GM12878 (cell line): ENCODE measurements around the gene ODAD2. TPM values are rescaled to one million over a fixed set of nuclear protein-coding genes. Genes with fewer than 3 reads are reported as not detected.

Experiments
- ATAC-seq: fragments of 200-7000 bp; cut with Tn5 transposase; 3 replicates; pipeline ENCODE4 v1.9.1; 2020; ENCODE audit warnings: mild to moderate bottlenecking, moderate library complexity
- BruUV-seq: library from RNA; stranded (reverse); fragments of 400-500 nt; replicated peaks from 2 replicates; lab custom pipeline; 2021; lab: Mats Ljungman, UMichigan
- CTCF ChIA-PET: fragments of 300-600 bp; sonication (Branson Sonifier 250); formaldehyde crosslinking; extraction: SDS; loops from one replicate; lab custom pipeline; 2021; ENCODE audit warnings: inconsistent platforms; lab: Yijun Ruan, JAX
- POLR2A ChIA-PET: fragments of 350-600 bp; formaldehyde crosslinking; extraction: SDS; loops from one replicate; lab custom pipeline; 2021; ENCODE audit warnings: inconsistent platforms; lab: Charles Lee
- RAD21 ChIA-PET: fragments of 300-600 bp; sonication (Branson Sonifier 250); formaldehyde crosslinking; loops from one replicate; lab custom pipeline; 2023; ENCODE audit warnings: antibody characterized with exemption; ENCODE audit not compliant: unreplicated experiment; lab: Charles Lee
- SMC1A ChIA-PET: fragments of 300-600 bp; sonication (Branson Sonifier 250); formaldehyde crosslinking; loops from one replicate; lab custom pipeline; 2023; ENCODE audit not compliant: unreplicated experiment, uncharacterized antibody; lab: Charles Lee
- DNase-seq: peaks from one replicate; pipeline ENCODE4 v3.0.0-alpha.2; 2011; ENCODE audit warnings: low read depth, low spot score
- FAIRE-seq: peaks from 3 replicates; lab custom pipeline; 2011; peaks lifted over from hg19 to GRCh38; lab: Jason Lieb, UNC
- H2AFZ ChIP-seq: 2 replicates; pipeline ENCODE4 v1.6.0; 2011; ENCODE audit warnings: low read depth, low read length, control low read depth; ENCODE audit not compliant: control insufficient read depth
- H3K27ac ChIP-seq: 2 replicates; pipeline ENCODE4 v1.5.1; 2011; ENCODE audit warnings: control low read depth; ENCODE audit not compliant: control insufficient read depth, insufficient read depth
- H3K27me3 ChIP-seq, 2 experiments: replicated peaks in 1 of 2; 2 replicates each; pipeline versions ENCODE4 v1.6.0 to v1.6.1; 2011; ENCODE audit warnings: low read length in 1 of 2; ENCODE audit not compliant: control insufficient read depth in 2 of 2, insufficient read depth in 2 of 2
- H3K36me3 ChIP-seq, 2 experiments: 2 replicates each; pipeline ENCODE4 v1.5.1; 2011; ENCODE audit warnings: low read length in 1 of 2; ENCODE audit not compliant: control insufficient read depth in 2 of 2, insufficient read depth in 2 of 2
- H3K4me1 ChIP-seq: 2 replicates; pipeline ENCODE4 v1.6.1; 2011; ENCODE audit warnings: mild to moderate bottlenecking, low read length, moderate library complexity, mixed read lengths; ENCODE audit not compliant: control insufficient read depth, insufficient read depth
- H3K4me2 ChIP-seq: 2 replicates; pipeline ENCODE4 v1.6.0; 2011; ENCODE audit warnings: control low read depth; ENCODE audit not compliant: control insufficient read depth, insufficient read depth
- H3K4me3 ChIP-seq: fragments of 200-600 bp; sonication (generic); 2 replicates; pipeline ENCODE4 v1.5.1; 2016
- H3K79me2 ChIP-seq: 2 replicates; pipeline ENCODE4 v1.6.0; 2011; ENCODE audit warnings: low read length; ENCODE audit not compliant: control insufficient read depth, insufficient read depth
- H3K9ac ChIP-seq: 2 replicates; pipeline ENCODE4 v1.8.0; 2011; ENCODE audit warnings: low read length, control low read depth, mixed read lengths; ENCODE audit not compliant: control insufficient read depth, insufficient read depth
- H3K9me3 ChIP-seq: replicated peaks from 3 replicates; pipeline ENCODE4 v1.5.1; 2011; ENCODE audit warnings: mild to moderate bottlenecking, low read length; ENCODE audit not compliant: control insufficient read depth, insufficient read depth
- H4K20me1 ChIP-seq: 2 replicates; pipeline ENCODE4 v1.6.0; 2011; ENCODE audit not compliant: control insufficient read depth, insufficient read depth
- ATF7 ChIP-seq: fragments of 450-650 bp; IDR thresholded peaks from 2 replicates; pipeline ENCODE4 v1.6.1; 2016; ENCODE audit warnings: low read depth, mild to moderate bottlenecking
- FOS ChIP-seq: IDR thresholded peaks from 3 replicates; pipeline ENCODE4 v1.6.1; 2011; ENCODE audit warnings: borderline replicate concordance; ENCODE audit not compliant: insufficient read length; ENCODE audit errors: extremely low read depth
- FOXM1 ChIP-seq: IDR thresholded peaks from 2 replicates; pipeline ENCODE4 v1.6.1; 2012; ENCODE audit warnings: low read depth, mild to moderate bottlenecking, inconsistent platforms, low read length, moderate library complexity
- NR2C1 ChIP-seq: fragments of 450-650 bp; IDR thresholded peaks from 2 replicates; pipeline ENCODE4 v1.6.1; 2017; ENCODE audit warnings: antibody characterized with exemption, mild to moderate bottlenecking, moderate library complexity
- USF2 ChIP-seq: IDR thresholded peaks from 2 replicates; pipeline ENCODE4 v1.6.1; 2011; ENCODE audit warnings: low read depth, low read length, improper control_type of control experiment, borderline replicate concordance
- WGBS: methylation state at CpG from one replicate; pipeline ENCODE4 v1.1.6; 2016; ENCODE audit warnings: low lambda C conversion rate; ENCODE audit not compliant: insufficient replicate concordance, insufficient coverage; ENCODE audit errors: missing lambda C conversion rate; 5-methylcytosine and 5-hydroxymethylcytosine counted together
- in situ Hi-C: fragments of 300-500 bp; cut with MboI; formaldehyde crosslinking; loops from 9 replicates; pipeline ENCODE4 v1.14.3; 2018; ENCODE audit warnings: mixed read lengths
- intact Hi-C: fragments of 100-400 bp; cut with micrococcal nuclease; formaldehyde crosslinking; loops from one replicate; pipeline ENCODE4 v1.14.2; 2022; ENCODE audit not compliant: unreplicated experiment
- polyA plus RNA-seq, 11 experiments: library from polyadenylated mRNA; depleted of rRNA in 4 of 11; unstranded in 6 of 11; stranded (reverse) in 5 of 11; fragments of >200 nt; fragmentation: Nextera tagmentation in 4 of 11; fragmentation: Illumina TruSeq in 1 of 11; extraction: Ambion mirVana in 4 of 11; extraction: Trizol in 1 of 11; gene quantifications; 1 replicate in 1 of 11; 2 replicates in 10 of 11; pipeline versions ENCODE4 v1.2.1 to v1.2.3, GENCODE V29; 2011 to 2016; ENCODE audit warnings: inconsistent platforms in 2 of 11, missing spikeins in 2 of 11, low read depth in 1 of 11
- total RNA-seq, 4 experiments: library from RNA; depleted of rRNA in 3 of 4; stranded (reverse); fragments of >200 nt in 3 of 4; fragmentation: Illumina TruSeq in 1 of 4; extraction: Trizol in 1 of 4; gene quantifications; 2 replicates each; pipeline versions ENCODE4 v1.2.1 to v1.2.3, GENCODE V29; 2013 to 2021
- TF ChIP-seq, protein P1 (sequence below): fragments of 450-650 bp; formaldehyde crosslinking; IDR thresholded peaks from 2 replicates; pipeline ENCODE4 v1.4.0; 2022; ENCODE audit warnings: mild to moderate bottlenecking, moderate library complexity
- TF ChIP-seq, protein P2 (sequence below): fragments of 150-350 bp; IDR thresholded peaks from 2 replicates; pipeline ENCODE4 v1.6.1; 2014; ENCODE audit warnings: mild to moderate bottlenecking, low read depth, low read length

ODAD2 gene
- total and polyA plus RNA-seq, 10 of the 15 experiments (the other 5 are each of a cell fraction or from before 2014, with no cell fraction given), result not detected

DNA sequence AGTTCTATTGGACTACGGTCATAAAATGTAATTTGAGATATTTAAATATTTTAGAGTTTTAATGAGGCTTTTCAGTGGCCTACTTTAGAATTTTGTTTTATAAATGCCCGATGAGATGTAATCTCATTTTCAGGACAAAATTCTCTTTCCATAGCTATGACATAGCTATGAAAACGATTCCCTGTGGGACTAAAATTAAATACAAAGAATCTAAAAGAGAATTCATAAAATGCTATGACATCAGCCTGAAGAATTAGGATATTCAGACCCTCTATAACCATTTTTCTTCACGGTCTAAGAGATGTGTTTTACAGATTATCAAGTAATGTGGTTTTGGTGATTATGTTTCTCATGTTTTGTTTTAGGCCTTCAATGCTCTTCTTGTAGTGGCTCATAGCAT is 48.2 kb upstream of the ODAD2 start:
- 27% methylated on average over 4 of the region's 4 CpGs for WGBS
- POLR2A ChIA-PET, result no interaction called here

More for the DNA sequence above, 48.2 kb upstream of the ODAD2 start:
- CTCF ChIA-PET, result no interaction called here
- H3K36me3 ChIP-seq, result no peaks in the 10 kb centered on the region
- RAD21 ChIA-PET, result no interaction called here
- SMC1A ChIA-PET, result no interaction called here
- BruUV-seq, result no TSS peak
- DNase-seq (no peak), FAIRE-seq (no peak), ATAC-seq (no peak)
- intact Hi-C loops, result no loop called here
- H3K4me2 ChIP-seq, result no peak overlapping the region
- H3K27ac ChIP-seq, result no peak overlapping the region
- no peaks in the 10 kb centered on the region for H3K79me2 ChIP-seq
- TF ChIP-seq USF2 (no peak), FOS (no peak), ATF7 (no peak), FOXM1 (no peak), NR2C1 (no peak)
- TF ChIP-seq, protein P1, sequence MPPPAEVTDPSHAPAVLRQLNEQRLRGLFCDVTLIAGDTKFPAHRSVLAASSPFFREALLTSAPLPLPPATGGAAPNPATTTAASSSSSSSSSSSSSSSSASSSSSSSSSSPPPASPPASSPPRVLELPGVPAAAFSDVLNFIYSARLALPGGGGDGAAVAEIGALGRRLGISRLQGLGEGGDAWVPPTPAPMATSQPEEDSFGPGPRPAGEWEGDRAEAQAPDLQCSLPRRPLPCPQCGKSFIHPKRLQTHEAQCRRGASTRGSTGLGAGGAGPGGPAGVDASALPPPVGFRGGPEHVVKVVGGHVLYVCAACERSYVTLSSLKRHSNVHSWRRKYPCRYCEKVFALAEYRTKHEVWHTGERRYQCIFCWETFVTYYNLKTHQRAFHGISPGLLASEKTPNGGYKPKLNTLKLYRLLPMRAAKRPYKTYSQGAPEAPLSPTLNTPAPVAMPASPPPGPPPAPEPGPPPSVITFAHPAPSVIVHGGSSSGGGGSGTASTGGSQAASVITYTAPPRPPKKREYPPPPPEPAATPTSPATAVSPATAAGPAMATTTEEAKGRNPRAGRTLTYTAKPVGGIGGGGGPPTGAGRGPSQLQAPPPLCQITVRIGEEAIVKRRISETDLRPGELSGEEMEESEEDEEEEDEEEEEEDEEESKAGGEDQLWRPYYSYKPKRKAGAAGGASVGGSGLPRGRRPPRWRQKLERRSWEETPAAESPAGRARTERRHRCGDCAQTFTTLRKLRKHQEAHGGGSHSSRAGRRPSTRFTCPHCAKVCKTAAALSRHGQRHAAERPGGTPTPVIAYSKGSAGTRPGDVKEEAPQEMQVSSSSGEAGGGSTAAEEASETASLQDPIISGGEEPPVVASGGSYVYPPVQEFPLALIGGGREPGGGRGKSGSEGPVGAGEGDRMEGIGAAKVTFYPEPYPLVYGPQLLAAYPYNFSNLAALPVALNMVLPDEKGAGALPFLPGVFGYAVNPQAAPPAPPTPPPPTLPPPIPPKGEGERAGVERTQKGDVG (CRISPR knock-in tag), result no peak
- TF ChIP-seq, protein P2, sequence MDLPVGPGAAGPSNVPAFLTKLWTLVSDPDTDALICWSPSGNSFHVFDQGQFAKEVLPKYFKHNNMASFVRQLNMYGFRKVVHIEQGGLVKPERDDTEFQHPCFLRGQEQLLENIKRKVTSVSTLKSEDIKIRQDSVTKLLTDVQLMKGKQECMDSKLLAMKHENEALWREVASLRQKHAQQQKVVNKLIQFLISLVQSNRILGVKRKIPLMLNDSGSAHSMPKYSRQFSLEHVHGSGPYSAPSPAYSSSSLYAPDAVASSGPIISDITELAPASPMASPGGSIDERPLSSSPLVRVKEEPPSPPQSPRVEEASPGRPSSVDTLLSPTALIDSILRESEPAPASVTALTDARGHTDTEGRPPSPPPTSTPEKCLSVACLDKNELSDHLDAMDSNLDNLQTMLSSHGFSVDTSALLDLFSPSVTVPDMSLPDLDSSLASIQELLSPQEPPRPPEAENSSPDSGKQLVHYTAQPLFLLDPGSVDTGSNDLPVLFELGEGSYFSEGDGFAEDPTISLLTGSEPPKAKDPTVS, result no peak
- H3K9me3 ChIP-seq, result no peaks in the 10 kb centered on the region
- H2AFZ ChIP-seq, result no peak overlapping the region
- H3K27me3 ChIP-seq, result no peaks in the 10 kb centered on the region
- in situ Hi-C loops, result no loop called here
- no peak overlapping the region for H3K4me3 ChIP-seq
- no peak overlapping the region for H3K9ac ChIP-seq
- H4K20me1 ChIP-seq, result no peaks in the 10 kb centered on the region
- no peaks in the 10 kb centered on the region for H3K4me1 ChIP-seq
